RWPE1 (cell line): Measurements from ENCODE around the gene OGFRL1.

ENCODE experiments used
- CTCF ChIA-PET: fragments of 350-600 bp; sonication (Branson Sonifier 250); formaldehyde crosslinking; extraction: SDS; loops from one replicate; lab custom pipeline; 2021; lab: Yijun Ruan, JAX
- POLR2A ChIA-PET: fragments of 400-600 bp; formaldehyde crosslinking; extraction: SDS; loops from one replicate; lab custom pipeline; 2020; ENCODE audit warnings: antibody characterized with exemption; ENCODE audit not compliant: low non-redundant PET; lab: Yijun Ruan, JAX
- DNase-seq: peaks from one replicate; pipeline ENCODE4 v3.0.0; 2012; ENCODE audit warnings: low spot score
- H3K27ac ChIP-seq: fragments of 450-650 bp; 2 replicates; pipeline ENCODE4 v1.5.1; 2017
- TF ChIP-seq, protein P1 (sequence below): fragments of 450-650 bp; conservative IDR thresholded peaks from 2 replicates; pipeline ENCODE4 v1.5.1; 2017; ENCODE audit warnings: low read depth, mild to moderate bottlenecking

OGFRL1 gene

GRCh38 chr6:71346334-71346694 lies 57.7 kb downstream of the OGFRL1 start:
- ChIA-PET CTCF (no interaction called here), POLR2A (no interaction called here)
- TF ChIP-seq, protein P1, sequence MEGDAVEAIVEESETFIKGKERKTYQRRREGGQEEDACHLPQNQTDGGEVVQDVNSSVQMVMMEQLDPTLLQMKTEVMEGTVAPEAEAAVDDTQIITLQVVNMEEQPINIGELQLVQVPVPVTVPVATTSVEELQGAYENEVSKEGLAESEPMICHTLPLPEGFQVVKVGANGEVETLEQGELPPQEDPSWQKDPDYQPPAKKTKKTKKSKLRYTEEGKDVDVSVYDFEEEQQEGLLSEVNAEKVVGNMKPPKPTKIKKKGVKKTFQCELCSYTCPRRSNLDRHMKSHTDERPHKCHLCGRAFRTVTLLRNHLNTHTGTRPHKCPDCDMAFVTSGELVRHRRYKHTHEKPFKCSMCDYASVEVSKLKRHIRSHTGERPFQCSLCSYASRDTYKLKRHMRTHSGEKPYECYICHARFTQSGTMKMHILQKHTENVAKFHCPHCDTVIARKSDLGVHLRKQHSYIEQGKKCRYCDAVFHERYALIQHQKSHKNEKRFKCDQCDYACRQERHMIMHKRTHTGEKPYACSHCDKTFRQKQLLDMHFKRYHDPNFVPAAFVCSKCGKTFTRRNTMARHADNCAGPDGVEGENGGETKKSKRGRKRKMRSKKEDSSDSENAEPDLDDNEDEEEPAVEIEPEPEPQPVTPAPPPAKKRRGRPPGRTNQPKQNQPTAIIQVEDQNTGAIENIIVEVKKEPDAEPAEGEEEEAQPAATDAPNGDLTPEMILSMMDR, result no peak
- DNase-seq, result no peak
- H3K27ac ChIP-seq, result no peak overlapping the region

GRCh38 chr6:71347119-71347518 lies 58.5 kb downstream of the OGFRL1 start:
- TF ChIP-seq, protein P1, result no peak
- DNase-seq, result no peak
- CTCF ChIA-PET, result no interaction called here
- no peak overlapping the region for H3K27ac ChIP-seq
- POLR2A ChIA-PET, result no interaction called here

DNA sequence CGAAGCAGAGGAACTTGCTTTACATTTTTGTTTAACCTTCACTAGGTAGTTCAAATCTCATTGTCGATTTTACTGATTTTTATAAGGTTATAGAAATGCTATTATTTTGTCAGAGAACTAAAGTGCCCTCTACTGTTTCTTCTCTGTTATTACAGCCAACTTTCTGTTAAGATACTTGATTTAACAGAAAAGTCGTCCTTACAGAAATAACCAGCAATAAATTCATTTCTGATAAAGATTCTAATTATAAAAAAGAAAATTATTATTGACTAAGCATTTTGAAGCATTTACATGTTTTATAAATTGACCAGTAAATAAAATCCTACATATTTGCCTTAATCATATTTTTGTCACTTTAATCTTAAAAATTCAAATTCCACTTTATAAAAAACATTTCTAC lies 60.8 kb downstream of the OGFRL1 start:
- ChIA-PET POLR2A (no interaction called here), CTCF (no interaction called here)
- DNase-seq, result peak; percentile 33

GRCh38 chr6:71349976-71350615 lies 61.5 kb downstream of the OGFRL1 start:
- H3K27ac ChIP-seq, result no peak overlapping the region
- POLR2A ChIA-PET, result no interaction called here
- DNase-seq, result no peak
- TF ChIP-seq, protein P1, result no peak
- CTCF ChIA-PET, result interaction anchor here (0.7 to 1.4 kb wide), 4 partner anchors 159 to 1219 kb away, joined by 3 to 8 read pairs (median 4); no protein-coding TSS in a partner anchor

More for the DNA sequence above, 60.8 kb downstream of the OGFRL1 start:
- TF ChIP-seq, protein P1, result peak; percentile 80
- H3K27ac ChIP-seq, result no peak overlapping the region

DNA sequence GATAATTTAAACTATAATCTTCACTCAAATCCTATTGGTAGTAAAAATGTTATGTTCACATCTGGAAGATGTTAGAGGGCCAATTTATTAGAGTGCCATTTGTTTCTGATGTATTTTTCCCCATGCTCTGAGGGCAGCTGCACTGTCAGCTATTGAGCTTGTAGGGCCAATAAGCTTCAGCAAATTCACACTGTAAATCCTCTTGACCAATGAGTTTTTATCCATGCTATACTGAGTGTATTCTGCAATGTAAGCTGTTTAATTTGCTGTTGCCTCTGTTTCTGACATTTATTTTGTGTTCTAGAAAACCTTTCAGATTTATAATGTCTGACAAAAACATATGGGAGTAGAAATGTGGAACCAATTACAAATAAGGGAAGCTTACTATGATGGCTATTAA lies 62.6 kb downstream of the OGFRL1 start:
- ChIA-PET POLR2A (no interaction called here), CTCF (interaction anchor here (1.1 to 1.4 kb wide), 2 partner anchors 54 to 160 kb away, joined by 3 to 6 read pairs; no protein-coding TSS in a partner anchor)
- no peak overlapping the region for H3K27ac ChIP-seq
- DNase-seq, result no peak
- TF ChIP-seq, protein P1, result no peak
